Psoas muscle (tissue), 7 donors: Measurements from ENCODE around the gene KRABD2.

Source experiments
- ATAC-seq, 4 donors: fragments of 200-7000 bp; cut with Tn5 transposase; one replicate each; pipeline ENCODE4 v1.9.1; 2020; ENCODE audit warnings: moderate library complexity in 3 of 4, mild to moderate bottlenecking in 2 of 4
- DNase-seq, 2 donors: peaks; one replicate each; pipeline ENCODE4 v3.0.0-alpha.2; 2020
- H3K27ac ChIP-seq: fragments of 200-600 bp; one replicate; pipeline ENCODE4 v1.8.0; 2022
- H3K27me3 ChIP-seq, 3 donors: fragments of 200-600 bp in 1 of 3; one replicate each; pipeline versions ENCODE4 v1.6.1 to v1.8.0; 2013 to 2022; ENCODE audit warnings: low read length in 2 of 3, mild to moderate bottlenecking in 2 of 3, moderate library complexity in 1 of 3; ENCODE audit not compliant: insufficient read depth in 3 of 3
- H3K36me3 ChIP-seq, 2 donors: fragments of 200-600 bp in 1 of 2; one replicate each; pipeline versions ENCODE4 v1.6.1 to v1.8.0; 2013 to 2022; ENCODE audit warnings: low read depth in 1 of 2, mild to moderate bottlenecking in 1 of 2, moderate library complexity in 1 of 2; ENCODE audit not compliant: insufficient read depth in 1 of 2
- H3K4me1 ChIP-seq: fragments of 200-600 bp; one replicate; pipeline ENCODE4 v1.8.0; 2022
- H3K4me3 ChIP-seq: fragments of 200-600 bp; one replicate; pipeline ENCODE4 v1.8.0; 2022; ENCODE audit warnings: mild to moderate bottlenecking
- H3K9me3 ChIP-seq: fragments of 200-600 bp; one replicate; pipeline ENCODE4 v1.8.0; 2022
- WGBS, 3 donors: extraction: QIAGEN DNeasy Blood & Tissue Kit; methylation state at CpG; one replicate each; pipeline versions ENCODE4 v1.1.6 to v1.1.7; 2013; 5-methylcytosine and 5-hydroxymethylcytosine counted together
- intact Hi-C, 2 donors: fragments of 100-400 bp; cut with DNase I; formaldehyde crosslinking; loops; one replicate each; pipeline versions ENCODE4 v1.11.0 to v1.14.2; 2022
- TF ChIP-seq, protein P1 (sequence below): fragments of 200-600 bp; IDR thresholded peaks from one replicate; pipeline ENCODE4 v1.8.0; 2022; ENCODE audit warnings: antibody characterized with exemption
- donor health status: healthy with polysubstance abuse.
- donor health status: DM: no; HTN: no; CAD: no; lungs with moderate emphysema.
- donor health status: Bipolar disorder and iron deficiency.
- donor health status: healthy.
- donor health status: DM: yes; HTN: yes; CAD: no.
- donor health status: DM: no; HTN: no; CAD: no.
- donor health status: DM: yes; HTN: yes; CAD: no.

KRABD2 gene

DNA sequence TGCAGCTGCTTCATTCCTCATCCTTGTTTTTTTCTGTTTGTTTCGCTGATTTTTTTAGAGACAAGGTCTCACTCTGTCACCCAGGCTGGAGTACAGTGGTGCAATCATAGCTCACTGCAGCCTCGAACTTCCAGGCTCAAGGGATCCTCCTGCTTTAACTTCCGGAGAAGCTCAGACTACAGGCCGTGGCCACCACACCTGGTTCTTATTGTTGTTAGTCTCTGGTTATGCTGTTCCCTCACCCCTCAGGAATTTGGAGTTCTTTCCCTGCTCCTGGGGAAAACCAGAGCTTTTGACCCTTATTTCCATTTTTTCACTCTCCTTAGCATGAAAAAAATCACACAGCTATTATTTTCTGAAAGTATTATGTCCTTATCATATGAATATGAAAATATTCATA, 35.0 kb downstream of the KRABD2 start:
- Histone ChIP-seq H3K36me3 (no peaks in the 10 kb centered on the region), H3K4me3 (no peak overlapping the region), H3K9me3 (no peaks in the 10 kb centered on the region), H3K27me3 (peaks cover 0 to 18% (median 0%) of the 10 kb centered on the region in 3 donors), H3K27ac (no peak overlapping the region), H3K4me1 (no peaks in the 10 kb centered on the region)
- intact Hi-C loops, result no loop called here
- TF ChIP-seq, protein P1, sequence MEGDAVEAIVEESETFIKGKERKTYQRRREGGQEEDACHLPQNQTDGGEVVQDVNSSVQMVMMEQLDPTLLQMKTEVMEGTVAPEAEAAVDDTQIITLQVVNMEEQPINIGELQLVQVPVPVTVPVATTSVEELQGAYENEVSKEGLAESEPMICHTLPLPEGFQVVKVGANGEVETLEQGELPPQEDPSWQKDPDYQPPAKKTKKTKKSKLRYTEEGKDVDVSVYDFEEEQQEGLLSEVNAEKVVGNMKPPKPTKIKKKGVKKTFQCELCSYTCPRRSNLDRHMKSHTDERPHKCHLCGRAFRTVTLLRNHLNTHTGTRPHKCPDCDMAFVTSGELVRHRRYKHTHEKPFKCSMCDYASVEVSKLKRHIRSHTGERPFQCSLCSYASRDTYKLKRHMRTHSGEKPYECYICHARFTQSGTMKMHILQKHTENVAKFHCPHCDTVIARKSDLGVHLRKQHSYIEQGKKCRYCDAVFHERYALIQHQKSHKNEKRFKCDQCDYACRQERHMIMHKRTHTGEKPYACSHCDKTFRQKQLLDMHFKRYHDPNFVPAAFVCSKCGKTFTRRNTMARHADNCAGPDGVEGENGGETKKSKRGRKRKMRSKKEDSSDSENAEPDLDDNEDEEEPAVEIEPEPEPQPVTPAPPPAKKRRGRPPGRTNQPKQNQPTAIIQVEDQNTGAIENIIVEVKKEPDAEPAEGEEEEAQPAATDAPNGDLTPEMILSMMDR, result no peak
- ATAC-seq (no peak), DNase-seq (no peak)
- 45 to 51% (median 47%) methylated on average over 4 of the region's 4 CpGs for WGBS, 3 donors

DNA sequence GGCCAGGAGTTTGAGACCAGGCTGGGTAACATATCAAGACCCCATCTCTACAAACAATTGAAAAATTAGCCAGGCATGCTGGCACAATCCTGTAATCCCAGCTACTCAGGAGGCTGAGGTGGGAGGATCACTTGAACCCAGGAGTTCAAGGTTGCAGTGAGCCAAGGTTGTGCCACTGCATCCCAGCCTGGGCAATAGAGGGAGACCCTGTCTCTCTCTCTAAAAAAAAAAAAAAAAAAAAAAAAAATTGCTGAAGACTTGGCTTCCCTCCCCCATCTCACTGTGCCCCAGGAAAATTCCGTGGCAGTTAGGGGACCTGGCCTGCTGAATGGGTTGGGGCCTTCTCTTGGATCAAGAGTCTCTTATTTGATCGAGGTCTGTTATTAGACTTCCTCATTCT, 37.0 kb downstream of the KRABD2 start, which contains the start of gene ODF4:
Gene ODF4, plus strand, starts transcription at position 301 of the 400 bp plus-strand sequence. CDS start 212 bp downstream, outside the sequence.
- TF ChIP-seq, protein P1, result no peak
- no peak within 1 kb of the TSS for H3K27ac ChIP-seq
- ATAC-seq (no peak), DNase-seq (no peak)
- peaks cover 0 to 7% (median 2%) of the 10 kb centered on the region in 3 donors for H3K27me3 ChIP-seq
- 77 to 84% (median 81%) methylated on average over 2 of the region's 2 CpGs for WGBS, 3 donors
- no peaks in the 10 kb centered on the region for H3K36me3 ChIP-seq
- no peak within 1 kb of the TSS for H3K4me3 ChIP-seq
- intact Hi-C loops, result no loop called here
- no peaks in the 10 kb centered on the region for H3K9me3 ChIP-seq
- H3K4me1 ChIP-seq, result no peaks in the 10 kb centered on the region

DNA sequence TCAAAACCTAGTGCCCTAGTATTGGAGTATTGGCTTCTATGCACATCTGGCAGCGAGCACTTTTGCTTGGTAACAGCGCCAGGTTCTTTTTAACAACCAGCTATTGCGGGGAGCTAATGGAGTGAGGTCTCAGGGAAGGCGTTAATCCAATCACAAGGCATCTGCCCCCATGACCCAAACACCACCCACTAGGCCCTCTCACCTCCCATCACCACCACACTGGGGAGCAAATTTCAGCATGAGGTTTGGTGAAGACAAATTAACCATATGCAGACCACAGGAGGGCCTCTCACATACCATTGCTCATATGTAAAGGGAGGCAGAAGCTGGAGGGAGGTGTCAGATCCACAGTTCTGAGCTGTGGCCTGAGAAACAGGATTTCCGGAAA, 37.8 kb downstream of the KRABD2 start:
- TF ChIP-seq, protein P1, result no peak
- WGBS, 3 donors, result 71 to 73% (median 73%) methylated on average over 5 of the region's 5 CpGs
- H3K27me3 ChIP-seq, result peaks cover 0 to 7% (median 2%) of the 10 kb centered on the region in 3 donors
- no peak overlapping the region for H3K4me3 ChIP-seq
- H3K9me3 ChIP-seq, result no peaks in the 10 kb centered on the region
- no peaks in the 10 kb centered on the region for H3K4me1 ChIP-seq
- intact Hi-C loops, result no loop called here
- H3K27ac ChIP-seq, result no peak overlapping the region
- ATAC-seq, result no peak
- no peak for DNase-seq
- no peaks in the 10 kb centered on the region for H3K36me3 ChIP-seq

DNA sequence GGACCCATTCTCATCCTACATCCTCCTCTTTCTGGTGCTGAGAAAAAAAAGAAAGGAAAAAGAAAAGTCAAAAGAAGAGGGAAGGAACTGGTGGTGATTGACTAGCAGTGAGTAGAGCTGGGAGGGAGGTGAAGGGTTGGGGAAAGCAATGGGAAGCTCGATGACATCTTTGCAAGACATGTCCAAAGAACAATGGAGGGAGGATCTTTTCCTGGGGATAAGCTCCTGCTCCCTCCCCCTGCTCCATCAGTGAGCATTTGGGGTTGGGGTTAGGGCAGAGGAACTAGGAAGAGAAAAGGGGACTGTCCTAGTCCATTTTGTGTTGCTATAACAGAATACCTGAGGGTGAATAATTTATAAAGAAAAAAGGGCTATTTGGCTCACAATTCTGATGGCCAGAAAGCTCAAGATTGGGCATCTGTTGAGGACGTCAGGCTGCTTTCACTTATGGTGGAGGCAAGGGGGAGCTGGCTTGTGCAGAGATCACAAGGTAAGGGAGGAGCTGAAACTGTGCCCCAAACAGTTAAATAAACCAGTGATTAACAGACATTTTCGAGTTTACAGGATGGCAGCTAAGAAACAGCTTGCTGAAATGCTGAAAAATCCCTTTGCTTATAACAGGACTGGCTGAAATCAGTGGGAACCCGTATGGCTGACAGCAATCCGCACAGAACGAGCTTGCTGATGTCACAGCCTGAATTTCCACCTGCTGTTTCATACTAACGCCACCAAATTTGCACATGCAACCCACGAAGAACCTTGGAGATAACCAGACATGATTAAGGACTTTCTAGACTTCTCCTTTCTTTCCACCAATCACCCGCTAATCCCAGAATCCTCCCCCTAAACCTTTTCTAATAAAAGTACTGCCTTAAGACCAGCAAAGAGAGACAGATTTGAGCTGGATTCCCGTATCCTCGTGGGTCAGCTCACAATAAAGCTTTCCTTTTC, 38.4 kb downstream of the KRABD2 start:
- Histone ChIP-seq H3K9me3 (no peaks in the 10 kb centered on the region), H3K36me3 (no peaks in the 10 kb centered on the region), H3K27ac (no peak overlapping the region), H3K27me3 (peaks cover 0 to 7% (median 2%) of the 10 kb centered on the region in 3 donors), H3K4me3 (no peak overlapping the region), H3K4me1 (no peaks in the 10 kb centered on the region)
- ATAC-seq (no peak), DNase-seq (no peak)
- 32 to 39% (median 33%) methylated on average over 11 of the region's 11 CpGs for WGBS, 3 donors
- TF ChIP-seq, protein P1, result no peak
- intact Hi-C loops, result no loop called here
